Measurements from ENCODE around the gene PDIA6. TPM values are rescaled to one million over a fixed set of nuclear protein-coding genes. Genes with fewer than 3 reads are reported as not detected.
A peak's percentile ranks its signal among the peaks of the same experiment; 100 is the strongest.

The PDIA6 gene
- total and polyA plus RNA-seq, 9 of the 15 experiments (the other 6 are each of a cell fraction or from before 2014, with no cell fraction given): 166 to 268 (median 229) TPM

DNA sequence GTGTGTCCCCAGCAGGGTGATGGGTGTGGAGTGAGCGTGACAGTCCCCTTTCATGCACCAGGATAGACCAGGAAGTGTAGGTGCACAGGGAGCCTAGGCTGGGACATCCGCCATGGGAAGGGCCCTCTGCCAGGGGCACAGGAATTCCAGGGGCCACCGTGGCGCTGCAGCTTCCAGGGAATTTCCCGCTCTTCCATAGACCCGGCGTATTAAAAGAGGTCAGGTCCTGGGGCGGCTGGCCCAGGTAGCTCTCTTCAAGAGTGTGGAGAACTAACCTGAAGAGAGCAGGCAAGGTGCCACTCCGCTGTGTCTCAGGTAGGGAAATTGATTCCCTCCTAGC lies 49.2 kb downstream of the PDIA6 start:
- no peaks in the 10 kb centered on the region for H4K20me1 ChIP-seq (replicated peaks; ENCODE audit: control insufficient read depth, insufficient read depth, low read length)
- H3K4me1 ChIP-seq (replicated peaks in 1 of 2; ENCODE audit: control insufficient read depth in 2 of 2, insufficient read depth in 2 of 2, low read length in 2 of 2): peaks cover 6 to 8% of the 10 kb centered on the region in 2 experiments; a peak in 3 of 5 replicates
- H3K4me2 ChIP-seq (ENCODE audit: insufficient read depth, low read length): 0 out of 2 replicates have a peak overlapping the region, but pooled peaks have one; percentile 71
- no peak overlapping the region; a peak in 2 of 4 replicates for H3K9ac ChIP-seq (ENCODE audit: insufficient read depth in 1 of 2, low read depth in 2 of 2, low read length in 2 of 2)
- no peaks in the 10 kb centered on the region for H3K79me2 ChIP-seq (ENCODE audit: control insufficient read depth, insufficient read depth, low read length)
- H3K9me3 ChIP-seq (replicated peaks; ENCODE audit: control insufficient read depth, insufficient read depth, low read depth, low read length): no peaks in the 10 kb centered on the region
- in situ Hi-C loops (cut with MboI) (no loop called here), intact Hi-C loops (cut with micrococcal nuclease) (no loop called here)
- no TSS peak for BruUV-seq (replicated peaks)
- H3K4me3 ChIP-seq: no peak overlapping the region
- no peak for ATAC-seq
- ChIA-PET POLR2A (no interaction called here), CTCF (ENCODE audit: low intra/inter-chr PET ratio) (no interaction called here)
- DNase-seq (ENCODE audit: extremely low read depth in 1 of 4, low spot score in 3 of 4): no peak
- no peaks in the 10 kb centered on the region for H3K36me3 ChIP-seq (ENCODE audit: control insufficient read depth, insufficient read depth, low read length)
- 13% methylated on average over 9 of the region's 9 CpGs for WGBS (ENCODE audit: insufficient coverage, low coverage, missing lambda C conversion rate)
- H3K27me3 ChIP-seq (ENCODE audit: control insufficient read depth in 2 of 2, insufficient read depth in 2 of 2, low read length in 2 of 2): peaks cover 19 to 69% of the 10 kb centered on the region in 2 experiments; a peak in 4 of 5 replicates
- FAIRE-seq: no peak
- no peaks in the 10 kb centered on the region for H3K9me1 ChIP-seq (ENCODE audit: control insufficient read depth, insufficient read depth, low read length)
- H2AFZ ChIP-seq (ENCODE audit: low read depth, low read length): no peak overlapping the region
- H3K27ac ChIP-seq (ENCODE audit: extremely low read depth, low read depth, low read length): no peak overlapping the region
- TF ChIP-seq MTA1 (IDR thresholded peaks at IDR 0.05; ENCODE audit: borderline replicate concordance): no peak
- TF ChIP-seq, protein P1, sequence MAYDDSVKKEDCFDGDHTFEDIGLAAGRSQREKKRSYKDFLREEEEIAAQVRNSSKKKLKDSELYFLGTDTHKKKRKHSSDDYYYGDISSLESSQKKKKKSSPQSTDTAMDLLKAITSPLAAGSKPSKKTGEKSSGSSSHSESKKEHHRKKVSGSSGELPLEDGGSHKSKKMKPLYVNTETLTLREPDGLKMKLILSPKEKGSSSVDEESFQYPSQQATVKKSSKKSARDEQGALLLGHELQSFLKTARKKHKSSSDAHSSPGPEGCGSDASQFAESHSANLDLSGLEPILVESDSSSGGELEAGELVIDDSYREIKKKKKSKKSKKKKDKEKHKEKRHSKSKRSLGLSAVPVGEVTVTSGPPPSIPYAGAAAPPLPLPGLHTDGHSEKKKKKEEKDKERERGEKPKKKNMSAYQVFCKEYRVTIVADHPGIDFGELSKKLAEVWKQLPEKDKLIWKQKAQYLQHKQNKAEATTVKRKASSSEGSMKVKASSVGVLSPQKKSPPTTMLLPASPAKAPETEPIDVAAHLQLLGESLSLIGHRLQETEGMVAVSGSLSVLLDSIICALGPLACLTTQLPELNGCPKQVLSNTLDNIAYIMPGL (CRISPR knock-in tag; IDR thresholded peaks at IDR 0.05): no peak
- TF ChIP-seq SRSF3 (IDR thresholded peaks at IDR 0.05; ENCODE audit: insufficient read depth, low read length): no peak
- TF ChIP-seq ZNF347 (CRISPR knock-in tag; IDR thresholded peaks at IDR 0.05; ENCODE audit: low read depth): no peak
- no peak for TF ChIP-seq CCNT2 (IDR thresholded peaks at IDR 0.05; ENCODE audit: borderline replicate concordance, extremely low read depth, insufficient read length, low read depth, low read length)
- TF ChIP-seq, protein P2, sequence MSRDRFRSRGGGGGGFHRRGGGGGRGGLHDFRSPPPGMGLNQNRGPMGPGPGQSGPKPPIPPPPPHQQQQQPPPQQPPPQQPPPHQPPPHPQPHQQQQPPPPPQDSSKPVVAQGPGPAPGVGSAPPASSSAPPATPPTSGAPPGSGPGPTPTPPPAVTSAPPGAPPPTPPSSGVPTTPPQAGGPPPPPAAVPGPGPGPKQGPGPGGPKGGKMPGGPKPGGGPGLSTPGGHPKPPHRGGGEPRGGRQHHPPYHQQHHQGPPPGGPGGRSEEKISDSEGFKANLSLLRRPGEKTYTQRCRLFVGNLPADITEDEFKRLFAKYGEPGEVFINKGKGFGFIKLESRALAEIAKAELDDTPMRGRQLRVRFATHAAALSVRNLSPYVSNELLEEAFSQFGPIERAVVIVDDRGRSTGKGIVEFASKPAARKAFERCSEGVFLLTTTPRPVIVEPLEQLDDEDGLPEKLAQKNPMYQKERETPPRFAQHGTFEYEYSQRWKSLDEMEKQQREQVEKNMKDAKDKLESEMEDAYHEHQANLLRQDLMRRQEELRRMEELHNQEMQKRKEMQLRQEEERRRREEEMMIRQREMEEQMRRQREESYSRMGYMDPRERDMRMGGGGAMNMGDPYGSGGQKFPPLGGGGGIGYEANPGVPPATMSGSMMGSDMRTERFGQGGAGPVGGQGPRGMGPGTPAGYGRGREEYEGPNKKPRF (IDR thresholded peaks at IDR 0.05; ENCODE audit: low read depth, low read length): no peak
- no peak for TF ChIP-seq FOXJ2 (tag; IDR thresholded peaks at IDR 0.05)
- TF ChIP-seq FOXM1 (IDR thresholded peaks at IDR 0.05; ENCODE audit: low read depth): no peak
- TF ChIP-seq FOXM1 (CRISPR knock-in tag; IDR thresholded peaks at IDR 0.05; ENCODE audit: low read depth): no peak
- TF ChIP-seq BRF1 (IDR thresholded peaks at IDR 0.05; ENCODE audit: borderline replicate concordance, extremely low read depth, insufficient read length): no peak
- TF ChIP-seq, protein P3, sequence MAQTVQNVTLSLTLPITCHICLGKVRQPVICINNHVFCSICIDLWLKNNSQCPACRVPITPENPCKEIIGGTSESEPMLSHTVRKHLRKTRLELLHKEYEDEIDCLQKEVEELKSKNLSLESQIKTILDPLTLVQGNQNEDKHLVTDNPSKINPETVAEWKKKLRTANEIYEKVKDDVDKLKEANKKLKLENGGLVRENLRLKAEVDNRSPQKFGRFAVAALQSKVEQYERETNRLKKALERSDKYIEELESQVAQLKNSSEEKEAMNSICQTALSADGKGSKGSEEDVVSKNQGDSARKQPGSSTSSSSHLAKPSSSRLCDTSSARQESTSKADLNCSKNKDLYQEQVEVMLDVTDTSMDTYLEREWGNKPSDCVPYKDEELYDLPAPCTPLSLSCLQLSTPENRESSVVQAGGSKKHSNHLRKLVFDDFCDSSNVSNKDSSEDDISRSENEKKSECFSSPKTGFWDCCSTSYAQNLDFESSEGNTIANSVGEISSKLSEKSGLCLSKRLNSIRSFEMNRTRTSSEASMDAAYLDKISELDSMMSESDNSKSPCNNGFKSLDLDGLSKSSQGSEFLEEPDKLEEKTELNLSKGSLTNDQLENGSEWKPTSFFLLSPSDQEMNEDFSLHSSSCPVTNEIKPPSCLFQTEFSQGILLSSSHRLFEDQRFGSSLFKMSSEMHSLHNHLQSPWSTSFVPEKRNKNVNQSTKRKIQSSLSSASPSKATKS (CRISPR knock-in tag; IDR thresholded peaks at IDR 0.05): no peak
- no peak for TF ChIP-seq TEAD4 (IDR thresholded peaks at IDR 0.05; ENCODE audit: low read length)
- no peak for TF ChIP-seq TEAD4 (CRISPR knock-in tag; IDR thresholded peaks at IDR 0.05; ENCODE audit: borderline replicate concordance)
- TF ChIP-seq, protein P4, sequence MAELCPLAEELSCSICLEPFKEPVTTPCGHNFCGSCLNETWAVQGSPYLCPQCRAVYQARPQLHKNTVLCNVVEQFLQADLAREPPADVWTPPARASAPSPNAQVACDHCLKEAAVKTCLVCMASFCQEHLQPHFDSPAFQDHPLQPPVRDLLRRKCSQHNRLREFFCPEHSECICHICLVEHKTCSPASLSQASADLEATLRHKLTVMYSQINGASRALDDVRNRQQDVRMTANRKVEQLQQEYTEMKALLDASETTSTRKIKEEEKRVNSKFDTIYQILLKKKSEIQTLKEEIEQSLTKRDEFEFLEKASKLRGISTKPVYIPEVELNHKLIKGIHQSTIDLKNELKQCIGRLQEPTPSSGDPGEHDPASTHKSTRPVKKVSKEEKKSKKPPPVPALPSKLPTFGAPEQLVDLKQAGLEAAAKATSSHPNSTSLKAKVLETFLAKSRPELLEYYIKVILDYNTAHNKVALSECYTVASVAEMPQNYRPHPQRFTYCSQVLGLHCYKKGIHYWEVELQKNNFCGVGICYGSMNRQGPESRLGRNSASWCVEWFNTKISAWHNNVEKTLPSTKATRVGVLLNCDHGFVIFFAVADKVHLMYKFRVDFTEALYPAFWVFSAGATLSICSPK (IDR thresholded peaks at IDR 0.05; ENCODE audit: borderline replicate concordance): no peak
- TF ChIP-seq, protein P5, sequence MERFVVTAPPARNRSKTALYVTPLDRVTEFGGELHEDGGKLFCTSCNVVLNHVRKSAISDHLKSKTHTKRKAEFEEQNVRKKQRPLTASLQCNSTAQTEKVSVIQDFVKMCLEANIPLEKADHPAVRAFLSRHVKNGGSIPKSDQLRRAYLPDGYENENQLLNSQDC (CRISPR knock-in tag; IDR thresholded peaks at IDR 0.05): no peak

Measured in K562 (cell line).